ENCODE data around the gene ABCB6. TPM values are rescaled to one million over a fixed set of nuclear protein-coding genes. Genes with fewer than 3 reads are reported as not detected.
A peak's percentile ranks its signal among the peaks of the same experiment; 100 is the strongest.
"Not testable (repeated sequence)": the region's sequence is repeated elsewhere in the genome, so short reads cannot be mapped to it uniquely, and the experiment has no call there.

ABCB6 gene
- polyA plus RNA-seq, 1 donor from 2014 or later, result 1.2 TPM

GRCh38 chr2:219200502-219201326 is 18.0 kb downstream of the ABCB6 start:
- H3K36me3 Mint-ChIP-seq, H3K27me3 Mint-ChIP-seq, H3K4me1 Mint-ChIP-seq, H3K9me3 Mint-ChIP-seq: not testable (repeated sequence)
- peak overlapping the region in 1 of 3 donors; percentile 36 for H3K27ac Mint-ChIP-seq
- peak overlapping the region in 2 of 4 donors; percentile 5 to 8 for H3K4me3 Mint-ChIP-seq

GRCh38 chr2:219199470-219200211 is 19.1 kb downstream of the ABCB6 start:
- H3K4me3 Mint-ChIP-seq, result no peak overlapping the region
- H3K4me1 Mint-ChIP-seq, result no peaks in the 10 kb centered on the region
- peak overlapping the region in 1 of 3 donors; percentile 27 for H3K27ac Mint-ChIP-seq
- H3K9me3 Mint-ChIP-seq, result no peaks in the 10 kb centered on the region
- no peaks in the 10 kb centered on the region for H3K36me3 Mint-ChIP-seq
- no peaks in the 10 kb centered on the region for H3K27me3 Mint-ChIP-seq

DNA sequence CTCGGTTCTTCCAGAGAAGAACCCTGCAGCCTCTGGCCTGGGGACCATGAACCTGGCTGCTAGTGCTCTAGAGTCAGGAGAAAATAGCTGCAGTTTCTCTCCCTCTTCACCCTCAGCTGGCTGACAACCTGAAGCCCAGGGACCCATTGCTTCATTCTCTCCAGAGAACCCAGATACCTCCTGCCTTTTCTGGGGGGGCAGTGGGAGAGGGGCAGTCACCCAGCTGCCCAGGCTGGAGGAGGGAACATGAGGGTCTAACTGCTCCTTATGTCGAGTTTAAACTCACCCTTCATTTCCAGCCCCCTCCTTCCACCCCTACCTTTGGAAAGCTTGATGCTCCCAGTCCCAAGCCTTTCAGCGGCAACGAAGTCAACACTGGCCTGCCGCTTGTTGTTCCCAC is 19.8 kb downstream of the ABCB6 start:
- Mint-ChIP-seq H3K4me3 (no peak overlapping the region), H3K4me1 (no peaks in the 10 kb centered on the region), H3K9me3 (no peaks in the 10 kb centered on the region), H3K36me3 (no peaks in the 10 kb centered on the region), H3K27me3 (no peaks in the 10 kb centered on the region), H3K27ac (no peak overlapping the region)

- no peak overlapping the region for H3K4me3 Mint-ChIP-seq
- H3K27ac Mint-ChIP-seq, result no peak overlapping the region
- H3K9me3 Mint-ChIP-seq, result no peaks in the 10 kb centered on the region
- H3K4me1 Mint-ChIP-seq, result no peaks in the 10 kb centered on the region
- no peaks in the 10 kb centered on the region for H3K27me3 Mint-ChIP-seq
- H3K36me3 Mint-ChIP-seq, result no peaks in the 10 kb centered on the region
These were observed 21.4 kb downstream of the ABCB6 start for GRCh38 chr2:219197388-219197787.

GRCh38 chr2:219186754-219187456 is 31.9 kb downstream of the ABCB6 start:
- no peaks in the 10 kb centered on the region for H3K27me3 Mint-ChIP-seq
- peak overlapping the region in 1 of 4 donors; percentile 15 for H3K4me3 Mint-ChIP-seq
- peaks cover 6 to 15% (median 11%) of the 10 kb centered on the region in 3 donors for H3K4me1 Mint-ChIP-seq
- H3K27ac Mint-ChIP-seq, result no peak overlapping the region
- H3K9me3 Mint-ChIP-seq, result no peaks in the 10 kb centered on the region
- peaks cover 2% of the 10 kb centered on the region for H3K36me3 Mint-ChIP-seq

DNA sequence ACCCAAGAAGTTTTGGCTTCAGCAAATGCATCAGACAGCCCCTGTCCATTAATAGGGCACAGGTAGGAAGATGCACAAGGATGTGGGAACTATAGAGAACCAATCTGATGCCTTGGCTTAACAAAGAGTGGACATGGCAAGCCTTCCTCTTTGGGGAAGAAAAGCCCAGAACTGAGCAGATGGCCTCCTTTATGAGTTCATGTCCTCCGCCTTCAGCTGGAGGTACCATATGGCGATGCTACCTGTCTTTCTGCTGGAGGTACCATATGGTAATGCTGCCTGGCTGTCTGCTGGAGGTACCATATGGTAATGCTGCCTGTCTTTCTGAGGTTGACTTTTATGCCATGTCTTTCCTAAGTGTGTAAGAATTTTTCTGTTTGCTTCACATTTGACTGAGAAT is 34.6 kb downstream of the ABCB6 start:
- H3K36me3 Mint-ChIP-seq, result peaks cover 3% of the 10 kb centered on the region
- peak overlapping the region in 1 of 4 donors; percentile 42 for H3K4me3 Mint-ChIP-seq
- peaks cover 9 to 19% (median 18%) of the 10 kb centered on the region in 3 donors for H3K4me1 Mint-ChIP-seq
- peak overlapping the region in 2 of 3 donors; percentile 28 to 63 for H3K27ac Mint-ChIP-seq
- H3K9me3 Mint-ChIP-seq, result no peaks in the 10 kb centered on the region
- no peaks in the 10 kb centered on the region for H3K27me3 Mint-ChIP-seq

DNA sequence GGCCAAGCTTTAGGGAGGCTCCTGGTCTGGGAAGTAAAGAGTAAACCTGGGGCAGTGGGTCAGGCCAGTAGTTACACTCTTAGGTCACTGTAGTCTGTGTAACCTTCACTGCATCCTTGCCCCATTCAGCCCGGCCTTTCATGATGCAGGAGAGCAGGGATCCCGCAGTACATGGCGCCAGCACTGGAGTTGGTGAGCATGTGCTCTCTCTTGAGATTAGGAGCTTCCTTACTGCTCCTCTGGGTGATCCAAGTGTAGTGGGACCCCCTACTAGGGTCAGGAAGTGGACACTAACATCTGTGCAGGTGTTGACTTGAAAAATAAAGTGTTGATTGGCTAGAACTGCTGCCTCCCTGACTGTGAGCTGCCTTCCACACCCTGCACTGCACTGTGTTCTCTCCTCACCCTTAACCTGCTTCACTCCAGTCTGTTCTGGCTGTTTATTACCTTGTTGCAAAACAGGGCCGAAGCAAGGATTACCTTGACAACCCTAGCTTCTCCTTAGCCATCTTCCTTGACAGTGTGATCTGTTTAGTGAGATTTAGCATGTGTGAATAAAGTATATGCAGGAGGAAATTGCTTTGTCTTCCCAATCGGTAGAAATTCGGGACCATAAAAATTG is 35.5 kb downstream of the ABCB6 start:
- H3K27me3 Mint-ChIP-seq, result no peaks in the 10 kb centered on the region
- H3K4me3 Mint-ChIP-seq, result peak overlapping the region in 1 of 4 donors; percentile 13
- peaks cover 3% of the 10 kb centered on the region for H3K36me3 Mint-ChIP-seq
- H3K27ac Mint-ChIP-seq, result peak overlapping the region in 1 of 3 donors; percentile 85
- H3K4me1 Mint-ChIP-seq, result peaks cover 15 to 24% (median 23%) of the 10 kb centered on the region in 3 donors
- no peaks in the 10 kb centered on the region for H3K9me3 Mint-ChIP-seq

GRCh38 chr2:219182331-219183150 is 36.2 kb downstream of the ABCB6 start:
- H3K4me3 Mint-ChIP-seq, result peak overlapping the region in 1 of 4 donors; percentile 55
- no peaks in the 10 kb centered on the region for H3K27me3 Mint-ChIP-seq
- no peak overlapping the region for H3K27ac Mint-ChIP-seq
- peaks cover 15 to 24% (median 23%) of the 10 kb centered on the region in 3 donors for H3K4me1 Mint-ChIP-seq
- peaks cover 3% of the 10 kb centered on the region for H3K36me3 Mint-ChIP-seq
- no peaks in the 10 kb centered on the region for H3K9me3 Mint-ChIP-seq

DNA sequence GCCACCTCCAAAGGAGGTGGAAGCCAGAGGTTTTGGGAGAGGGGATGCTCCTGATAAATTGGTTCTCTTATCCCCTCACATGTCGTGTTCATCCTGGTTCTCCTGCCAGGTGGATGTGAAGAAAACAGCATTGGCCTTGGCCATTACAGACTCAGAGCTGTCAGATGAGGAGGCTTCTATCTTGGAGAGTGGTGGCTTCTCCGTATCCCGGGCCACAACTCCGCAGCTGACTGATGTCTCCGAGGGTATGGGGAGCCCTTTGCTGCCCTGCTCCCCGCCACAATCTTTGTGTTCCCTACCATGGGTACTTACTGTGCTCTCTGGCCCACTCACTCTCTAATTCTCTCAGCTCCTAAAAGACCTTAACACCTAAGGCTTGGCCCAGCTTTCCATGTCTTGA is 37.2 kb downstream of the ABCB6 start:
- H3K27me3 Mint-ChIP-seq, result no peaks in the 10 kb centered on the region
- no peaks in the 10 kb centered on the region for H3K9me3 Mint-ChIP-seq
- peaks cover 9 to 18% (median 17%) of the 10 kb centered on the region in 3 donors for H3K4me1 Mint-ChIP-seq
- no peak overlapping the region for H3K27ac Mint-ChIP-seq
- peak overlapping the region in 2 of 4 donors; percentile 30 to 34 for H3K4me3 Mint-ChIP-seq
- peaks cover 3% of the 10 kb centered on the region for H3K36me3 Mint-ChIP-seq

GRCh38 chr2:219180961-219181360 is 37.8 kb downstream of the ABCB6 start:
- peak overlapping the region in 2 of 4 donors; percentile 26 to 97 for H3K4me3 Mint-ChIP-seq
- H3K27ac Mint-ChIP-seq, result peak overlapping the region in 1 of 3 donors; percentile 92
- no peaks in the 10 kb centered on the region for H3K27me3 Mint-ChIP-seq
- peaks cover 11 to 20% (median 19%) of the 10 kb centered on the region in 3 donors for H3K4me1 Mint-ChIP-seq
- H3K9me3 Mint-ChIP-seq, result no peaks in the 10 kb centered on the region
- peaks cover 3% of the 10 kb centered on the region for H3K36me3 Mint-ChIP-seq

DNA sequence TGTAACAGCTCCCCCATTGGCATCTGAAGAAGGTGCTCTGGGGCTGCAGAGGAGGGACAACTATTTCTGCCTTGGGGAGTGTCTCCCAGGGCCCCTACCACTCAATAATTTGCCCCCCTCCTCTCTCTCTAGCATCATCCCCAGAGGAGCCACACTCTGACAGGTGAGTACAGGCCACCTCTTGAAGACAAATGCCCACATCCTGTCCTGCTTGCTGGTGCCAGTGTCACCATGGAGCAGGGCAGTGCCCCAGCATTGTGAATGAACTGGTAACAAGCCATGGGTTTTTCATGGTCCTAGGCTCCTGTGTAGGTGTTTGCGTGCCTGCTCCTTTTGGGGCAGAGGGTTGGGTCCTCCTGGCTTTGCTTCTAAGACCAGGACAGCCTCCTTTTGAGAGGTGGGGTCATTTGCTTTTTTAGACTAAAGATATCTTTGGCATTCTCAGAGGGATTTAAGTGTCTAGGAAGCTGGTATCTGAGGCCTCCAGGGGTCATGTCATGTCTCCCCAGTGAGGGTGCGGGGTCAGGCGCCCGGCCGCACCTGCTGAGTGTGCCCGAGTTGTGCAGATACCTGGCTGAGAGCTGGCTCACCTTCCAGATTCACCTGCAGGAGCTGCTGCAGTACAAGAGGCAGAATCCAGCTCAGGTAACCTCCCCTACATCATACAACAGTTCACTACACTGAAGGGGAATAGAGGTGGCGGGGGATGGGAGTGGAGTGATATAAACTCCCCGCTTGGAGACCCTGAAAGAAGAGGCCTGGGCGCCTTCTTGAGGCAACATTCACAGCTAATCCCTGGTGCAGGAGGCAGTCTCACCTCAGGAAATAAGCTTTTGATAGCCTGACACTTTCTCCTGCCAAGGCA is 38.9 kb downstream of the ABCB6 start:
- Mint-ChIP-seq H3K4me3 (peak overlapping the region; percentile 52 to 98 (median 96)), H3K4me1 (peaks cover 13 to 24% (median 15%) of the 10 kb centered on the region in 3 donors)

DNA sequence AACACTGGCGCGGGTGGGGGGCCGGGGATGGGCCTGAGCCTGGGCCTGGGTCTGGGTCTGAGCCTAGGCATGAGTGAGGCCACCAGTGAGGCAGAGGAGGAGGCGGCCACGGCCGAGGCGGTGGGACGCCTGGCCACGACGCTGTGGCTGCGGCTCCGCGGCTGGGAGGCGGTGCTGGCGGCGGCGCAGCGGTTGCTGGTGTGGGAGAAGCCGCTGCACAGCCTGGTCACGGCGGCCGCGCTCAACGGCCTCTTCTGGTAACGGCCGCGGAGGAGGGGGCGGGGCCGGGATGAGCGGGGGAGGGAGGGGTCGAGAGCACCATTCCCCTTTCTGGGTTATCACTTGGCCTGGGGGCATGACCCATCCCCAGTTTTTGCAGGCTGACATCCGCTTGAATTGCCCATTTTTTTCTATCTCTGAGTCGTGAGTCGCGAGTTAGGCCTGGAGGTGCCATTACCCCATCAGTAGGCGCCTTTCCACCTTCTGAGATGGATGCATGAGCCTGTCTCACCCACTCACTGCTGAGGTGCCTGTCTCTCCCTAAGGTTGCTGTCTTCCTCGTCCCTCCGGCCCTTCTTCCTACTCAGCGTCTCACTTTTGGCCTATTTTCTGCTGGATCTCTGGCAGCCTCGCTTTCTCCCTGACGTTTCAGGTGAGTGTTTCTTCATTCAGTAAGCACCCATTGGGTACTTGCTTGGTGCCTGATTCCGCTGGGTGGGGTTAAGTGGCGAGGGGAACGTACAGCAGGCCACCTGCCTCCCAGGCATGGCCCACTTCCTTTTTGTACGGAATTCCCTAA is 40.2 kb downstream of the ABCB6 start:
- H3K4me1 Mint-ChIP-seq, result peaks cover 15 to 32% (median 26%) of the 10 kb centered on the region in 3 donors
- H3K36me3 Mint-ChIP-seq, result peaks cover 2% of the 10 kb centered on the region
- H3K27me3 Mint-ChIP-seq, result no peaks in the 10 kb centered on the region
- peak overlapping the region; percentile 92 to 100 (median 94) for H3K27ac Mint-ChIP-seq
- peak overlapping the region; percentile 83 to 98 (median 96) for H3K4me3 Mint-ChIP-seq
- no peaks in the 10 kb centered on the region for H3K9me3 Mint-ChIP-seq

More for the DNA sequence above, 38.9 kb downstream of the ABCB6 start:
- H3K9me3 Mint-ChIP-seq, result no peaks in the 10 kb centered on the region
- H3K27me3 Mint-ChIP-seq, result no peaks in the 10 kb centered on the region
- peaks cover 3% of the 10 kb centered on the region for H3K36me3 Mint-ChIP-seq
- peak overlapping the region in 2 of 3 donors; percentile 92 to 94 for H3K27ac Mint-ChIP-seq

Data from IgD-negative memory B cell (primary cell).